Measurements from ENCODE around the gene HGD.

HGD gene

DNA sequence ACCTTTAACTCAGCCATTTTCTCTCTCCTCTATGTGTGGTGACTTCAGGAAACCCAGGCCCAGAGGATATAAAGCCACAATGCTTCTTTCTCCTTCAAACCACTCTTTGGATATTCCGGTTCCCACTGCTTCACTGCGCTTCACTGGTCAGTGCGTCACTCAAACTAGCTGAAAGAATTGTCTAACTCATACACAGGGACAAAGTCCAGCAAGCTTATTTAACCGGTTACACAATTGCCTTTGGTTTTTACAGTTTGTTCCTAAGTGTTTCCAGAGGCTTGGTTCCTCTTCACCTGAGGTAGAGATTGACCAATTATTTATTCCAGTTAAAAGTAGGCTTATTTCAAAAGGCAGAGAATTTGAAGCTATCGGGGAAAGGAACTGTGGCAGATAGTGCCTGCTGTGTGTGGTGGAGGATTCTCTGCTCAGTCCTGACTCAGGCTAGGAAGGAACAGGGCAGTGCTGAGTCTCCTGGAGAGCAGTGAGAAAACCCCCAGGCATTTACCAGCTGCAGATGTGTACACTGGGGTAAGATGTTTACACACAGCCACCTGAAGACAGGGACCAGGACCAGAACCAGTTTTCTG lies at the start of gene HGD:
HGD (minus strand) TSS at position 145 of the 587 bp plus-strand sequence; CDS start at position 17, 128 bp downstream.
- no peak within 1 kb of the TSS for H3K4me3 ChIP-seq (ENCODE audit: low read depth, low read length)

DNA sequence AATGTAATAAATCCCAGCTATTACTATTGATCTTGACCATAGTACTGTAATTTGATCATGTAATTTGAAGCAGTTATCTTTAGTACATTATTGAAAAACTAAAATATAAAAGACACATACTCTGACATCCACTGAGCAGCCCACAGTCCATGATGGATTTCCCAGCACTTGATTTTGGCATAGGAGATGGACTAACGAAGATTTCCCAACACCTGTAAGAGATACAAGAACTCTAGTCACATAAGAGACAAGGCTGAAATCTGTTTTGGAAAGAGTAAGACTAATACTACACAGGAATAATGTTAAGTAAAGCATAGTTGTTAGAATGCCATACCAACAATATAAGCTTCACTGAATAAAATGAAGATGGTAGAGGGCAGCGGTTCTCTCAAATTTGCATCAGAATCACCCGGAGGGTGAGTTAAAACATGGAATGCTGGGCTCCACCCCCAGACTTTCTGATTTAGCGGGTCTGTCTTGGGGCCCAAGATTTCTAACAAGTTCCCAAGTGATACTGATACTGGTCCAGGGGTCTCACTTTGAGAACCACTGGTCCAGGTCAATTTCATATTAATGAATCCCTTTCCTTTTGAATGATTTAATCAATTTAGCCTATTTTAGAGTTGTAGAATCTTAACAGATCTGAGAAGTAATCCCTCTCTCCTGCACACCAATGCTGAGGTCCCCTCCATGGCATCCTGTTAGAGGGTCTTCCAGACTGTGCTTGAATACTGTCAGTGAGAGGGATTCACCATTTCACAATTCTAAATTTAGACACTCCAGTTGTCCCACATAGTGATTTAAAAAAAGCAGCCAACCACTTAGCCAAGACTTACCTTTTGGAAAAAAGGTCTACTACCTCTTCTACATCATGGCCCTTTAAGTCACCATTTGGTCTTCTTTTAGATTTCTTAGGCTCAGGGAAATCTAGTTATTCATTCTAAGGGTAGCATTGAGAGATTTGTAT lies 48.8 kb upstream of the HGD start:
- no peak overlapping the region for H3K4me3 ChIP-seq (ENCODE audit: low read depth, low read length)

GRCh38 chr3:120726791-120727190 lies 44.8 kb upstream of the HGD start:
- no peak overlapping the region for H3K4me3 ChIP-seq (ENCODE audit: low read depth, low read length)

DNA sequence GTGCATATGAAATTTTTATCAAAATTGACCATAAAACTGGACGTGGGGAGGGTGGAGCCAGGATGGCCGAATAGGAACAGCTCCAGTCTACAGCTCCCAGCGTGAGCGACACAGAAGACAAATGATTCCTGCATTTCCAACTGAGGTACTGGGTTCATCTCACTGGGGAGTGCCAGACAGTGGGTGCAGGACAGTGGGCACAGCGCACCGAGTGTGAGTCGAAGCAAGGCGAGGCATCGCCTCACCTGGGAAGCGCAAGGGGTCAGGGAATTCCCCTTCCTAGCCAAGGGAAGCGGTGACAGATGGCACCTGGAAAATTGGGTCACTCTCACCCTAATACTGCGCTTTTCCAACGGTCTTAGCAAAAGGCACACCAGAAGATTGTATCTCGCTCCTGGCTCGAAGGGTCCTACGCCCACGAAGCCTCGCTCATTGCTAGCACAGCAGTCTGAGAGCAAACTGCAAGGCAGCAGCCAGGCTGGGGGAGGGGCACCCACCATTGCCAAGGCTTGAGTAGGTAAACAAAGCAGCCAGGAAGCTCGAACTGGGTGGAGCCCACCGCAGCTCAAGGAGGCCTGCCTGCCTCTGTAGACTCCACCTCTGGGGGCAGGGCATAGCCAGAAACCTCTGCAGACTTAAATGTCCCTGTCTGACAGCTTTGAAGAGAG lies 37.3 kb upstream of the HGD start:
- H3K4me3 ChIP-seq (ENCODE audit: low read depth, low read length) = peak overlapping the region; percentile 34

DNA sequence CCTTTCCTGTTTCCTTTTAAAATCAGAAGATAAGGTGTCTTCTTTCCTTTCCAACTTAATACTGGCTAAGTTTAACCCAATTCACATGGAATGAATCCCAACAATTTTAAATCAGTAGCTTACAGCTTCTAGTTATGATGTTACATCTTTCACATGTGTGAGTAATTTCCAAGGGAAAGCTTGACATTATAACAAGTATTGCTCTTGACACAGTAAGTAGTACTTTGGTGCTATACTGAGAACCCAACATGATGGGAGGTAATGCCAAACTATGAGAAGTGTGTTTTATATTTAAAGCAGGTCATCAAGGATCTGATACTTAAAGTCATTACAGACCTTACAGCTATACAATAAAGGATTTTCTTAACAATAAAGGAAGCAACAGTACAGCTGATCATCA lies 31.2 kb upstream of the HGD start:
- no peak overlapping the region for H3K4me3 ChIP-seq (ENCODE audit: low read depth, low read length)

GRCh38 chr3:120710369-120710768 lies 28.3 kb upstream of the HGD start:
- no peak overlapping the region for H3K4me3 ChIP-seq (ENCODE audit: low read depth, low read length)

GRCh38 chr3:120708408-120708807 lies 26.4 kb upstream of the HGD start:
- H3K4me3 ChIP-seq (ENCODE audit: low read depth, low read length) = no peak overlapping the region

- no peak overlapping the region for H3K4me3 ChIP-seq (ENCODE audit: low read depth, low read length)
Observed at GRCh38 chr3:120706950-120707349, 24.9 kb upstream of the HGD start.

DNA sequence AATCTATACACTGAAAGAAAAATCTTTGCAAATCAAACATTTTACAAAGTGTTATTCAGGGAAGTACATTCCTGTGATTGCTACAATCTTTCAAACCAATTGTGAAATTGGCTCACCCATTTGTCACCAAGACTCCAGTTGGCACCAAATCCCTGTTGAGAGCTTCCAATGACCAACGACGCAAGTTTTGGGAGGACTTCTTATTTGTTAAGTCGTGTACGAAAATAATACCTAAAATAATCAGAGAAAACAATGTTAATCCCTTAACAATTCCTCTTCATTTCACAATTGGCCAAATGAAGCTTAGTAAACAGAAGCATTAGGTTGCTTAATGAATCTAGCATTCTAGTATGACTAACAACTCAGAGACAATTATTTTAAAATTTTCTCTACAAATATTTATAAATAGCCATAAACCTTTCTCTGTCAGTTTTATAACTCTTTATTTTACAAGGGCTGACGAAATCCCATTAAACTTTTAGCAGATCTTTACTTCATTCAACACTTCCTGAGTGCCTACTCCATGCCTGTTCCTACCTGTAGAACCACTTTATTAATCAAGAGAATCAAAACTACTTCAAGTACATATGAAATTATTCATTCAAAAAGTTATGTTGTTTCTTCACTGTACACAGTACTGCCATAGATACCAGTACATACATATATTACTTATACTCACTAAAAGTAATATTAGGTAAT lies 24.0 kb upstream of the HGD start:
- H3K4me3 ChIP-seq (ENCODE audit: low read depth, low read length) = no peak overlapping the region

DNA sequence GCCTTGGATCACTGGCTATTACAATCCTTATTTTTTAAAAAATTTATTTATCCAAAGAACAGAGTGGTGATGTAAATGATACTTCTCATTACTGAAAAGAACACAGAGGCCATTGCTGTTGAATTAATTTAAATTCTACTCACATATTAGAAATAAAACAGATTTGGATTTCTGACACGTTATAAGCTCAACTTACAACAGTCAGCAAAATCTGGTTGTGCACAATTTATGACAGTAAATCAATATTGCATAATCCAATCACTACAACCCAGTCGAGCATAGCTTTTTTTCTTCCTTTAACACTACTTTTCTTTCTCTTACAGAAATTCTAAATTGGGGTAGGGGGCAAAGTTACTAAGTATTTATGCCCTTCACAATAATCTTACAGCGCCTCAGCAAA lies 17.3 kb upstream of the HGD start:
- no peak overlapping the region for H3K4me3 ChIP-seq (ENCODE audit: low read depth, low read length)

GRCh38 chr3:120693439-120694171 lies 11.6 kb upstream of the HGD start:
- no peak overlapping the region for H3K4me3 ChIP-seq (ENCODE audit: low read depth, low read length)

GRCh38 chr3:120689395-120689794 lies 7.4 kb upstream of the HGD start:
- no peak overlapping the region for H3K4me3 ChIP-seq (ENCODE audit: low read depth, low read length)

- no peak overlapping the region for H3K4me3 ChIP-seq (ENCODE audit: low read depth, low read length)
Observed at GRCh38 chr3:120688121-120688520, 6.1 kb upstream of the HGD start.

- no peak overlapping the region for H3K4me3 ChIP-seq (ENCODE audit: low read depth, low read length)
Observed at GRCh38 chr3:120685411-120685810, 3.4 kb upstream of the HGD start.

- no peak overlapping the region for H3K4me3 ChIP-seq (ENCODE audit: low read depth, low read length)
Observed at GRCh38 chr3:120684896-120685295, 2.9 kb upstream of the HGD start.

DNA sequence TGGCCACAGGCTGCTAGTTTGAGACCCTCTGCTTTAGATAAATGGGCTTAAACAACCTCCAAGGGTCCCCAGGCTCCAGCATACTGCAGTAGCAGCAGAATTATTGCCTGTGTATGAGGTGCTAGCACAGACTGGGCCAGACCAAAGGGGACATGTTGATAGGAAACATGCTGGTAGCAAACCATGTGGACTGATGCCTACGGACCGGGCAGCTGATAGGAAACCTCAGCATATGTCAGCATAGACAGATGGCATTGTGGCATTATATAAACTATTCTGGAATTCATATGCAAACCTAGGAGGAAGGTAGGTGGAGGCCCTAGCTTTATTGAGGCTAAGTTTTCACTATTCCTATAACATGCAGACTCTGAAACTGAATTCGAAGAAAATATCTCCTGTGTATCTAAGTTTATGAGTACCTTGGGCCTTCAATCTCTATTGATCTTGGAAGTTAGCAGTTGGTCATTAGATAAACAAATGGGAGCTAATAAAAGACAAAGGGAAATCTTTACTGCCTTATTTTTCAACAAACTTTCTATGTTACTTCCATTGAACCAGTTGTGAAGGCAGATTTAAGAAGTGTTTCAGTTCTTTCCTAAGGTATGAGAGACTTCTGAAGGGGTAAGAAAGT lies 1.7 kb upstream of the HGD start:
- H3K4me3 ChIP-seq (ENCODE audit: low read depth, low read length) = no peak overlapping the region

- no peak overlapping the region for H3K4me3 ChIP-seq (ENCODE audit: low read depth, low read length)
Observed at GRCh38 chr3:120683213-120683612, 1.2 kb upstream of the HGD start.

GRCh38 chr3:120681506-120682038 lies 467 bp downstream of the HGD start:
- H3K4me3 ChIP-seq (ENCODE audit: low read depth, low read length) = no peak overlapping the region

DNA sequence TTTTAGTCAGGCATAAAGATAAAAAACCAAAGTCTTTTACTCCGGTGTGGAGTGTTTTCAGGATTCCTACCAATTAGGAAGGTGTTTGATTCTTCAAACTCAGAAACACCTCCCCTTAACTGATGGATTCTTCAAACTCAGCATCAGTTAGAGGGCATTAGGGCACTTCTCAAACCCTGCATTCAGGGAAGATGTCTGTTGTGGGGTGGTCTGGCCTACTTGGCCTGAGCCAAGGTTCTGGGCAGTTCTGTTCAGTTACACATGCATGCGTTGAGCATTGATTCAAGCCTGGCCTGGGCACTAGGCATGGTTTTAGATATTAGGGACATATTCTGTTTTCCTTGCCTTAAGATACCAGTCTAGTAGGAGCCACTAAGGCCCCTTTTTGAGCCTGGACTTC lies 1.0 kb downstream of the HGD start:
- H3K4me3 ChIP-seq (ENCODE audit: low read depth, low read length) = no peak overlapping the region

All from iPS-11a (cell line).